Calu3 (cell line): ENCODE results near the gene ITPR1. TPM values are rescaled to one million over a fixed set of nuclear protein-coding genes. Genes with fewer than 3 reads are reported as not detected.

Source experiments
- BruUV-seq: library from RNA; stranded (reverse); fragments of 400-500 nt; replicated peaks from 2 replicates; lab custom pipeline; 2021; lab: Mats Ljungman, UMichigan
- CTCF ChIA-PET: fragments of 300-600 bp; sonication (Branson Sonifier 250); formaldehyde crosslinking; loops from one replicate; lab custom pipeline; 2022; ENCODE audit warnings: antibody characterized with exemption; lab: Charles Lee
- DNase-seq: peaks from one replicate; pipeline ENCODE4 v3.0.0; 2022
- H3K27ac Mint-ChIP-seq: one replicate; pipeline ENCODE4 v1.8.0; 2022; ENCODE audit warnings: mixed read lengths; ENCODE audit not compliant: unreplicated experiment
- H3K27me3 Mint-ChIP-seq: one replicate; pipeline ENCODE4 v1.8.0; 2022; ENCODE audit warnings: mixed read lengths; ENCODE audit not compliant: unreplicated experiment
- H3K36me3 Mint-ChIP-seq: one replicate; pipeline ENCODE4 v1.8.0; 2022; ENCODE audit warnings: mild to moderate bottlenecking, moderate library complexity, mixed read lengths; ENCODE audit not compliant: insufficient read depth, unreplicated experiment
- H3K4me1 Mint-ChIP-seq: one replicate; pipeline ENCODE4 v1.8.0; 2022; ENCODE audit warnings: mild to moderate bottlenecking, low read depth, mixed read lengths; ENCODE audit not compliant: unreplicated experiment
- H3K4me3 Mint-ChIP-seq: one replicate; pipeline ENCODE4 v1.8.0; 2022; ENCODE audit warnings: mild to moderate bottlenecking, low read depth, moderate library complexity, mixed read lengths; ENCODE audit not compliant: unreplicated experiment
- H3K9me3 Mint-ChIP-seq: one replicate; pipeline ENCODE4 v1.8.0; 2022; ENCODE audit warnings: low read depth, mixed read lengths; ENCODE audit not compliant: unreplicated experiment
- CTCF ChIP-seq: fragments of 200-600 bp; IDR thresholded peaks from one replicate; pipeline ENCODE4 v1.8.0; 2022; ENCODE audit warnings: antibody characterized with exemption; ENCODE audit not compliant: unreplicated experiment
- intact Hi-C: fragments of 100-400 bp; cut with micrococcal nuclease; formaldehyde crosslinking; loops from one replicate; pipeline ENCODE4 v1.10.0; 2022; ENCODE audit not compliant: unreplicated experiment
- total RNA-seq: library from RNA; stranded (reverse); gene quantifications from 2 replicates; pipeline ENCODE4 v1.2.3, GENCODE V29; 2022

Gene ITPR1
- total RNA-seq, 1 experiment from 2014 or later = 4.2 TPM

- Mint-ChIP-seq H3K27ac (peak overlapping the region; percentile 65), H3K27me3 (no peaks in the 10 kb centered on the region), H3K9me3 (peaks cover 2% of the 10 kb centered on the region), H3K4me1 (peaks cover 49% of the 10 kb centered on the region), H3K36me3 (peaks cover 5% of the 10 kb centered on the region), H3K4me3 (peak overlapping the region; percentile 39)
- TF ChIP-seq CTCF = no peak
- DNase-seq = peak; percentile 46
- CTCF ChIA-PET = interaction anchor here (0.7 to 1.4 kb wide), 3 partner anchors 16 to 114 kb away, joined by 3 to 5 read pairs (median 5); no protein-coding TSS in a partner anchor
- BruUV-seq = TSS peak; percentile 25
- intact Hi-C loops = loop anchor here (1.0 to 5.0 kb wide), 4 partner anchors 23 to 151 kb away; no protein-coding TSS in a partner anchor
These were observed 332.5 kb downstream of the ITPR1 start for GRCh38 chr3:4825436-4826236.

DNA sequence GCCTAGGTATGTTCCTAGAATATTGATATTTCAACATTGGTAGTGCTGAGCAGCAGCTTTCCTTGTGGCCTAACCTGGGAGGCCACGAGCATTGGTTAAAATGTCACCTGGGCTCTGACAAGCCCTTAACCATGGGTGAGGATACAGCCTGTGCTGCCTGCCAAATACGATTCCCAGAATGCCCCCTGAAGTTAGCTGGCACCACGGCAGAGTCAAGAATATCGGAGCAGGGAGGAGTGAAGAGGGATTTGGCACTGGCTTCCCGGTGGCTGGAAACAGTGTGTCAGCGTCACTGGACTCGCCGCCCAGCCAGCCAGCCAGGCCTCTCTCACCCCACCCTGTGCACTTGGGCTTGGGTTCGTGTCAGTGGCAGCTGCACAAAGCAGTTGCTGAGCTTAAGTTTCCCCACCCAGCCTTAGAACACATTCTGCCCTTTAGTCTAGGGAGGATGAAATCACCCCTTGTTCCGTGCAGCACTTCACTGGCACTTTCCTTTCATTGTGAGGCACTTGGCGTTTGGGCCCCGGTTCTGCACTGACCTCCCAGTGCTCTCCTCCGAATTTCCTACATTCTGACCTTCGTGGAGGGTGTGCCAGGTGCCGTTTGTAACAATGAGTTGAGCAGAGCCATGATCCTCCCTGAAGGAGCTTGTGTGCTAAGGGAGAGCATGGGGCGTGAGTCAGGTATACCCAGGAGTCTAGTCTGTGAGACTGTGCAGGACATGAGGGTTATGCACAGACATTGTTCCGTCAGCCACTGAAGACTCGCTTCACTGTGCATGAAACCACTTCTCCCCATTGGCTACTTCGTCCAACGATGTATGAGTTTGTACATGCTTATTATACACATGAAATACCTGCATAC, 333.3 kb downstream of the ITPR1 start:
- Mint-ChIP-seq H3K36me3 (peaks cover 13% of the 10 kb centered on the region), H3K9me3 (peaks cover 2% of the 10 kb centered on the region), H3K4me1 (peaks cover 57% of the 10 kb centered on the region), H3K4me3 (peak overlapping the region; percentile 39), H3K27me3 (no peaks in the 10 kb centered on the region), H3K27ac (peak overlapping the region; percentile 65)
- CTCF ChIA-PET = interaction anchor here (0.8 kb wide), 1 partner anchor 747 kb away, joined by 3 read pairs; no protein-coding TSS in a partner anchor
- no TSS peak for BruUV-seq
- DNase-seq = peak; percentile 48
- no peak for TF ChIP-seq CTCF
- intact Hi-C loops = loop anchor here (1.0 to 5.0 kb wide), 3 partner anchors 24 to 104 kb away; no protein-coding TSS in a partner anchor

DNA sequence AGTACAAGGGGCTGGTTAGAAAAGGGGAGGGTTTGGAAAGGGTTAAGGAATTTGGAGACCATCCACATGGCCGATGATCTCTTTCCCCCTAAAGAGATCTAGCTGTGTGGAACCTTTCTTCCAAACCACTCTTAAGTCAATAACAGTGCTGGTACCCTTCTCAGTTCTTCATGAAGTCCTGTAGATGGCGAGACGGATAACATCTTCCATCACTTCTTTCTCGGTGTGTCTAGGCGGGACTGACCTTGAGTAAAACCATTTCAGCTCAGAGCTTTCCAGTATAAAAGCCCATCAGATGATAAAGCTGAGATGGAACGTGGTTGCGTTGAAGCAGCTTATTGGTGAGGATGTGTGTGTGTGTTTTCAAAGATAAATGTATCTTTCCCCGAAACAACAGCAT, 334.6 kb downstream of the ITPR1 start:
- Mint-ChIP-seq H3K27me3 (no peaks in the 10 kb centered on the region), H3K9me3 (peaks cover 2% of the 10 kb centered on the region), H3K27ac (peak overlapping the region; percentile 65), H3K4me3 (no peak overlapping the region), H3K4me1 (peaks cover 60% of the 10 kb centered on the region), H3K36me3 (peaks cover 13% of the 10 kb centered on the region)
- no peak for TF ChIP-seq CTCF
- CTCF ChIA-PET = no interaction called here
- DNase-seq = no peak
- intact Hi-C loops = loop anchor here (5.0 kb wide), 2 partner anchors 75 to 105 kb away; no protein-coding TSS in a partner anchor
- BruUV-seq = no TSS peak

- Mint-ChIP-seq H3K27me3 (no peaks in the 10 kb centered on the region), H3K4me3 (no peak overlapping the region), H3K27ac (no peak overlapping the region), H3K36me3 (peaks cover 13% of the 10 kb centered on the region), H3K4me1 (peaks cover 63% of the 10 kb centered on the region), H3K9me3 (peaks cover under 1% of the 10 kb centered on the region)
- TF ChIP-seq CTCF = no peak
- DNase-seq = no peak
- BruUV-seq = no TSS peak
- CTCF ChIA-PET = no interaction called here
- intact Hi-C loops = loop anchor here (5.0 kb wide), 2 partner anchors 76 to 106 kb away; no protein-coding TSS in a partner anchor
These were observed 335.3 kb downstream of the ITPR1 start for GRCh38 chr3:4828279-4829030.
